Measurements from ENCODE around the gene CNGA3. TPM values are rescaled to one million over a fixed set of nuclear protein-coding genes. Genes with fewer than 3 reads are reported as not detected.
"Not testable (repeated sequence)": the region's sequence is repeated elsewhere in the genome, so short reads cannot be mapped to it uniquely, and the experiment has no call there.

The CNGA3 gene
- polyA plus RNA-seq, 3 donors from 2014 or later = not detected

DNA sequence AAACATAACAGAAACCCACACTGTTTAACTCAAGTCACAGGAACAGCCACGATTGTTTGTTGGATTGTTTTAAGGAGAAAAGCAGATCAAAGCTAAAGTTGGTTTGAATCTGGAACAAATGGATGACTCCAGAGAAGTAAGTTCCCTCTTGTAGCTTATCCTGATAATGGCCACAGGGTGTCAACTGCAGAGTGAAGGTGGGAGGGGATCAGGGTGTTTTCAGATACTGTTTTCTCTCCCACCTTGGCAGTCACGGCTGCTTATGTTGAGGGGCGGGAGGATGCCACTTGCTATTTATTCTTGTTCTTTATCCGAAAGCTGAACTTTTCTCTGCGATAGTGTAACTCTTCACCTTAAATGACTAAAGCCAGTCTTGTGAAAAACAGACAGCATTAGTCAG, 61.9 kb downstream of the CNGA3 start:
- peaks cover 1 to 5% (median 2%) of the 10 kb centered on the region in 3 donors for H3K27me3 Mint-ChIP-seq (ENCODE audit: low read depth in 3 of 3)
- no peak for DNase-seq
- no peak overlapping the region for H3K27ac Mint-ChIP-seq
- no peaks in the 10 kb centered on the region for H3K36me3 Mint-ChIP-seq
- no peaks in the 10 kb centered on the region for H3K9me3 Mint-ChIP-seq
- H3K4me3 Mint-ChIP-seq = no peak overlapping the region
- H3K4me1 Mint-ChIP-seq = peaks cover 5 to 6% of the 10 kb centered on the region in 2 donors

DNA sequence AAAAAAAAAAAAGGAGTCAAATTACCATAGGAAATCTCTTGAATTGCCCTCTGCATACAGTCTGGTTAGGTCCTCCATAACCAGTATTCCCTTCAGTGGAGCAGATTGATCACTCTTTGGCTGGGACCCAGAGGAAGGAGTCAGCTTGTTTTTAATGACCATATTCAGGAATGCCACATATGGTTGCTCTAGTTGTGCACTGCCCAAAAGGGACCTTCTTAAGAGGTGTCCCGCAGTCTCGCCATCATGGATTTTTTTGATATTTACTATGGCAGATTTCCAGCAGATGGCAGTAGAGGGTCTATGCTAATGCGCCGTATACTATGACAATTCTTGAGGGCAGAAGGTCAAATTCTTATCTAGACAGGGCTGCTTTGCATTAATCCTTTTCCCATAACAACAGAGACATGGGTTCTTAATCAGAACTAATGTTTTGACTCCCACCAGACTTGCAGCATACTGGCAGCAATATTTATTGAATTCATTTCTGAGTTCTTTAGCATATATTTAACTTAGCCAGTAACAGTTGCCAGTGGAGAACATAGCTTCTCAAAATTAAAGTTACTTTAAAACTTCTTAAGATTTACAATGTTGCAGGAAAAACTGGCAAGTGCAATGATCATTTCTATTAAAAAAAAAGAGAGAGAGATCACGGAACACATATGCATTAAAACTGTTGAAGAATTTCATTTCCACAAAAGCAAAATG, 66.6 kb downstream of the CNGA3 start:
- peaks cover 0 to 3% (median 3%) of the 10 kb centered on the region in 3 donors for H3K36me3 Mint-ChIP-seq

DNA sequence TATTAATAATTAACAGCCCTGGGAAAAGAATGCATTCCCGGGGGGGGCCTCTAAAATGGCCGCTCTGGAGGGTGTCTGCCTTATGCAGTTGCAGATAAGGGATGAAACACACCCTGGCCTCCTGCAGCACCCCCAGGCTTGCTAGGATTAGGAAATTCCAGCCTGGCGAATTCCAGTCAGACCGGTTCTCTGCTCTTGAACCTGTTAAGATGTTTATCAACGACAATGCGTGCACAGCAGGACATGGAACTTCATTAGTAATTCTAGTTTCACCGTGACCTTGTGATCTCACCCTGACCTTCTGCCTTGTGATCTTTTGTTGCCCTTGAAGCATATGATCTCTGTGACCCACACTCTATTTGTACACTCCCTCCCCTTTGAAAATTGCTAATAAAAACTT, 68.0 kb downstream of the CNGA3 start:
- not testable (repeated sequence) for H3K27ac Mint-ChIP-seq; H3K27me3 Mint-ChIP-seq (ENCODE audit: low read depth in 3 of 3); DNase-seq; H3K9me3 Mint-ChIP-seq; H3K36me3 Mint-ChIP-seq; H3K4me3 Mint-ChIP-seq; H3K4me1 Mint-ChIP-seq

More for the DNA sequence above, 66.6 kb downstream of the CNGA3 start:
- DNase-seq = peak; percentile 67 to 75 (median 72)
- no peak overlapping the region for H3K27ac Mint-ChIP-seq
- H3K4me3 Mint-ChIP-seq = no peak overlapping the region
- H3K4me1 Mint-ChIP-seq = peaks cover 6 to 7% of the 10 kb centered on the region in 2 donors
- peaks cover 0 to 3% (median 0%) of the 10 kb centered on the region in 3 donors for H3K27me3 Mint-ChIP-seq (ENCODE audit: low read depth in 3 of 3)
- H3K9me3 Mint-ChIP-seq = peaks cover 0 to 8% (median 0%) of the 10 kb centered on the region in 6 donors

DNA sequence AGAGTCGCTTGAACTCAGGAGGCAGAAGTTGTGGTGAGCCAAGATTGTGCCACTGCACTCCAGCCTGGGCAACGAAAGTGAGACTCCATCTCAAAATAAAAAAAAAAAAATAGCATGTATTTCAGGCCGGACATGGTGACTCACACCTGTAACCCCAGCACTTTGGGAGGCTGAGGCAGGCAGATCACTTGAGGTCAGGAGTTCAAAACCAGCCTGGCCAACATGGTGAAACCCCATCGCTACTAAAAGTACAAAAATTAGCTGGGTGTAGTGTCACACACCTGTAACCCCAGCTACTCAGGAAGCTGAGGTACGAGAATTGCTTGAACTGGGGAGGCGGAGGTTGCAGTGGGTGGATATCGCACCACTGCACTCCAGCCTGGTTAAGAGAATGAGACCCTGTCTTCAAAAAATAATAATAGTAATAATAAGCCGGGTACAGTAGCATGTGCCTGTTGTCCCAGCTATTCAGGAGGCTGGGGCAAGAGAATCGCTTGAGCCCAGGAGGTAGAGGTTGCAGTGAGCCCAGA, 69.5 kb downstream of the CNGA3 start:
- H3K27ac Mint-ChIP-seq; H3K36me3 Mint-ChIP-seq; H3K4me1 Mint-ChIP-seq; H3K4me3 Mint-ChIP-seq; H3K9me3 Mint-ChIP-seq; DNase-seq; H3K27me3 Mint-ChIP-seq (ENCODE audit: low read depth in 3 of 3): not testable (repeated sequence)

GRCh38 chr2:98416383-98417159, 70.3 kb downstream of the CNGA3 start:
- H3K36me3 Mint-ChIP-seq = peaks cover 0 to 3% (median 3%) of the 10 kb centered on the region in 3 donors

GRCh38 chr2:98419544-98419943, 73.3 kb downstream of the CNGA3 start:
- no peaks in the 10 kb centered on the region for H3K4me1 Mint-ChIP-seq
- peaks cover 1 to 11% (median 6%) of the 10 kb centered on the region in 3 donors for H3K36me3 Mint-ChIP-seq
- H3K27ac Mint-ChIP-seq = no peak overlapping the region
- peaks cover 0 to 2% (median 2%) of the 10 kb centered on the region in 3 donors for H3K27me3 Mint-ChIP-seq (ENCODE audit: low read depth in 3 of 3)
- H3K4me3 Mint-ChIP-seq = no peak overlapping the region
- H3K9me3 Mint-ChIP-seq = peaks cover 6 to 10% (median 9%) of the 10 kb centered on the region in 6 donors
- DNase-seq = no peak

More at GRCh38 chr2:98416383-98417159, 70.3 kb downstream of the CNGA3 start:
- no peak for DNase-seq
- Mint-ChIP-seq H3K27ac (no peak overlapping the region), H3K4me3 (no peak overlapping the region), H3K4me1 (peaks cover 6 to 7% of the 10 kb centered on the region in 2 donors), H3K27me3 (ENCODE audit: low read depth in 3 of 3) (peaks cover 0 to 2% (median 2%) of the 10 kb centered on the region in 3 donors), H3K9me3 (peaks cover 0 to 8% (median 2%) of the 10 kb centered on the region in 6 donors)

- no peak for DNase-seq
- H3K4me3 Mint-ChIP-seq = no peak overlapping the region
- peaks cover 6 to 10% (median 8%) of the 10 kb centered on the region in 6 donors for H3K9me3 Mint-ChIP-seq
- H3K27ac Mint-ChIP-seq = no peak overlapping the region
- H3K4me1 Mint-ChIP-seq = no peaks in the 10 kb centered on the region
- H3K27me3 Mint-ChIP-seq (ENCODE audit: low read depth in 3 of 3) = peaks cover 0 to 2% (median 2%) of the 10 kb centered on the region in 3 donors
- peaks cover 0 to 9% (median 6%) of the 10 kb centered on the region in 3 donors for H3K36me3 Mint-ChIP-seq
Observed at GRCh38 chr2:98419977-98420725, 73.9 kb downstream of the CNGA3 start.

- Mint-ChIP-seq H3K4me3 (no peak overlapping the region), H3K27ac (no peak overlapping the region)
Observed at GRCh38 chr2:98422449-98422848, 76.2 kb downstream of the CNGA3 start.

GRCh38 chr2:98426771-98427170, 80.5 kb downstream of the CNGA3 start:
- Mint-ChIP-seq H3K36me3 (peaks cover 0 to 8% (median 6%) of the 10 kb centered on the region in 3 donors), H3K27me3 (ENCODE audit: low read depth in 3 of 3) (peaks cover 0 to 2% (median 0%) of the 10 kb centered on the region in 3 donors), H3K4me1 (no peaks in the 10 kb centered on the region), H3K9me3 (peaks cover 5 to 9% (median 6%) of the 10 kb centered on the region in 6 donors), H3K4me3 (no peak overlapping the region), H3K27ac (no peak overlapping the region)
- no peak for DNase-seq

More at GRCh38 chr2:98422449-98422848, 76.2 kb downstream of the CNGA3 start:
- H3K27me3 Mint-ChIP-seq (ENCODE audit: low read depth in 3 of 3) = peaks cover 0 to 2% (median 2%) of the 10 kb centered on the region in 3 donors
- H3K9me3 Mint-ChIP-seq = peaks cover 6 to 10% (median 8%) of the 10 kb centered on the region in 6 donors
- H3K36me3 Mint-ChIP-seq = peaks cover 0 to 9% (median 6%) of the 10 kb centered on the region in 3 donors
- DNase-seq = no peak
- no peaks in the 10 kb centered on the region for H3K4me1 Mint-ChIP-seq

DNA sequence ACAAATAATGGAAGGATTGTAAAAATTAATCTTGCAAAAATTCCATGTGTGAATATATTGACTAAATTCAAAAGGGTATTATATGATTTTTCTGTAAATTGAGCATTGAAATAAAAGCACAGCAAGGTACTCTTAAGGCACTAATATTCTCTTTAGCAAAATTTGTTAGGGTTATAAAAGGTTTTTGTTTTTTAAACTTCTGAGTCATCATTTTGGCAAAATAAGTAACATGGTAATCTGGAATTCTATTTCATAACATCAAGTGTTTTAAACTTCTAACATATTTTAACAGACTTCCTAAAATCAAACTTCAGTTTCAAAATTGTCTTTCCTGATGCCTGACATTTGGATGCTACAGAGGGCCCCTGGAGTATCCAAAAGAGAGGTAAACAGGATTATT, 85.9 kb downstream of the CNGA3 start:
- Mint-ChIP-seq H3K36me3 (peaks cover 4 to 5% (median 4%) of the 10 kb centered on the region in 3 donors), H3K4me1 (no peaks in the 10 kb centered on the region), H3K27ac (no peak overlapping the region), H3K9me3 (peaks cover 0 to 7% (median 1%) of the 10 kb centered on the region in 6 donors), H3K4me3 (no peak overlapping the region), H3K27me3 (ENCODE audit: low read depth in 3 of 3) (peaks cover 0 to 4% (median 4%) of the 10 kb centered on the region in 3 donors)
- no peak for DNase-seq

DNA sequence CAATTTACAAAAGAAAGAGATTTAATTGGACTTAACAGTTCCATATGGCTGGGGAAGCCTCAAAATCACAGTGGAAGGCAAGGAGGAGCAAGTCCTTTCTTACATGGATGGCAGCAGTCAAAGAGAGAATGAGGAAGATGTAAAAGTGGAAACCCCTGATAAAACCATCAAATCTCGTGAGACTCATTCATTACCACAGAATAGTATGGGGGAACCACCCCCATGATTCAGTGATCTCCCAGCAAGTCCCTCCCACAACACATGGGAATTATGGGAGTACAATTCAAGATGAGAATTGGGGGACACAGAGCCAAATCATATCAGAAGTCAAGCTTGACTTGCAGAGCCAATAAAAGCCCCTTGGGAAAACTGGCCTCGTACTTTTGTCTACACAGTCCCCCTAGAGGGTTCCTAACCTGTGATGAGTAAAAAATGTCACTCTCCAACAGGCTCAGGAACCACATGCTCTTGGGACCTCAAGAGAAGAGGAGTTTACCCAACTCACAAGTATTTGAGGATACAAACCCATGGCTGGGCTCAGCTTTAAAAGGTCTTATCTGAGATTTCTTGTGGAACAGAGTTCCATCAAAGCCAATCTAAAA, 87.2 kb downstream of the CNGA3 start:
- H3K27me3 Mint-ChIP-seq (ENCODE audit: low read depth in 3 of 3) = peaks cover 0 to 6% (median 4%) of the 10 kb centered on the region in 3 donors
- H3K36me3 Mint-ChIP-seq = peaks cover 5% of the 10 kb centered on the region in 3 donors
- DNase-seq = no peak
- H3K4me1 Mint-ChIP-seq = peaks cover 3 to 7% of the 10 kb centered on the region in 2 donors
- H3K27ac Mint-ChIP-seq = no peak overlapping the region
- no peak overlapping the region for H3K4me3 Mint-ChIP-seq
- H3K9me3 Mint-ChIP-seq = peaks cover under 1 to 9% (median 4%) of the 10 kb centered on the region in 6 donors

GRCh38 chr2:98434492-98434891, 88.2 kb downstream of the CNGA3 start:
- no peak overlapping the region for H3K4me3 Mint-ChIP-seq
- H3K9me3 Mint-ChIP-seq = peaks cover 8 to 16% (median 12%) of the 10 kb centered on the region in 6 donors
- H3K4me1 Mint-ChIP-seq = peaks cover 12 to 17% of the 10 kb centered on the region in 2 donors
- DNase-seq = no peak
- no peak overlapping the region for H3K27ac Mint-ChIP-seq
- peaks cover 5 to 7% (median 7%) of the 10 kb centered on the region in 3 donors for H3K36me3 Mint-ChIP-seq
- H3K27me3 Mint-ChIP-seq (ENCODE audit: low read depth in 3 of 3) = peaks cover 0 to 4% (median 4%) of the 10 kb centered on the region in 3 donors

DNA sequence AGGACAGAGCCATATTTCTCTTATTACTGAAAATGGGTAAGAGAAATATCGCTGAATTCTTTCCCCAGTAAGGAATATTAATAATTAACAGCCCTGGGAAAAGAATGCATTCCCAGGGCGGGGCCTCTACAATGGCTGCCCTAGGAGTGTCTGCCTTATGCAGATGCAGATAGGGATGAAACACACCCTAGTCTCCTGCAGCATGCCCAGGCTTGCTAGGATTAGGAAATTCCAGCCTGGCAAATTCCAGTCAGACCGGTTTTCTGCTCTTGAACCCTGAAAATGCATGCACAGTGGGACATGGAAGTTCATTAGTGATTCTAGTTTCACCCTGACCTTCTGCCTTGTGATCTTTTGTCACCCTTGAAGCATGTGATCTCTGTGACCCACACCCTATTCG, 89.4 kb downstream of the CNGA3 start:
- H3K4me3 Mint-ChIP-seq; H3K27ac Mint-ChIP-seq; DNase-seq; H3K27me3 Mint-ChIP-seq (ENCODE audit: low read depth in 3 of 3): not testable (repeated sequence)
- Mint-ChIP-seq H3K36me3 (peaks cover 5 to 11% (median 7%) of the 10 kb centered on the region in 3 donors), H3K9me3 (peaks cover 8 to 26% (median 17%) of the 10 kb centered on the region in 6 donors), H3K4me1 (peaks cover 24 to 29% of the 10 kb centered on the region in 2 donors)

All from immature natural killer cell (primary cell).